HG03175 (cell line): ENCODE data around the gene B4GALT6.
A peak's percentile ranks its signal among the peaks of the same experiment; 100 is the strongest.

Source experiments
- ATAC-seq: cut with Tn5 transposase; IDR thresholded peaks from one replicate; pipeline ENCODE4 v1.9.1; 2021; ENCODE audit warnings: mild to moderate bottlenecking, moderate library complexity; ENCODE audit not compliant: unreplicated experiment

Gene B4GALT6

DNA sequence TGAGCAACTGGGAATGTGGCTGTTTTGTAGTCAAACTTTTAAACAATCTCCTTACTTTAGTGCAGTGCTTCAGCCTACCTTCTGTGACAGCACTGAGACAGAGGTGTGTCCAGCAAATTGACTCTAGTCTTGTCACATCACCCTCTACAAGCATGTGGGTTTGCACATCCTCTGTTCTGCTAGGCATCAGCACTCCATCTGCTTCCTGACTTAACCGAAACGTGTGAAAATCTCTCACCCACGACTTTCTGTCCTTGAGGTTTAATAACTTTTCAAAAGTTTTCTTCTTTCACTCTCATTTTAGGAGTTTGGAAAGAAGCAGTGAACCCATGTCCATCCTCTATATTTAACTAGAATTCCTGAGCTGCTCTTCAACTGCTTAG is 50.1 kb downstream of the B4GALT6 start:
- peak; percentile 98 for ATAC-seq

- ATAC-seq = peak; percentile 10
Measured at GRCh38 chr18:31633392-31634330, 50.7 kb downstream of the B4GALT6 start.

DNA sequence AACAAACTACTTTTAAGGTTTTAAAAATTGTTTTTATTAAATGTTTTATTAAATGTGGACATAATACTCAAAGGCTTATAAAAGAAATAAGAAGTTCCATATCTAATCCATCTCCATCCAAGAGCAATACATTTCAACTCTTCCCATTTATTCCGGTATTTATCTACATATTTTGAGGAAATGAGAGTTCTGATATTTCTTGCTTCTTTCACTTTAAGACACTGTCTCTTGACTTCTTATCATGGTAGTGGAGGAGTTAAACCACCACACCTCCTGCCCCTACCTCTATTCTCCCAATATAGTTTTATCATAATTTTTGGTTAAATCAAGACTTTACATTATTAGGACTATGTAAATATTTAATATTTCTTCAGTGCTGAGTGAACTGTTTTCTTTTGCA is 52.0 kb downstream of the B4GALT6 start:
- ATAC-seq = no peak

DNA sequence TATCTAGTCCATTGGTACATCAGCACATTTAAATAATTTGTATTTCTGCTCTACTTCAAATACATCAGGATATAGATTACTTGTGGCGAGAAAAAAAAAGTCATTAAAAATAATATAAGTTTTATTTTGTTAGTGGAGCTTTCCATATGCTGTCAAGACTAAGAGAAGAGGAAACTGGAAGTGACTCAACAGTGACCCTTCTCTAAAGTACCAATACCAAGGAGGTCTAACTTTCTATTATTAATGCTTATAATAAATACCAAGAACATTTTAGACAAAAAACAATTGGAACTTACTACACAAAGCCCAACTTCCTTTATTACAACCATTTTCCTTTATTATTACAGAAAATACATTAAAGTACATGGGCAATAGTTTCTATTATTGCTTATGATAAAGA is 52.9 kb downstream of the B4GALT6 start:
- ATAC-seq = no peak

- ATAC-seq = no peak
Measured at GRCh38 chr18:31630549-31630948, 53.8 kb downstream of the B4GALT6 start.

DNA sequence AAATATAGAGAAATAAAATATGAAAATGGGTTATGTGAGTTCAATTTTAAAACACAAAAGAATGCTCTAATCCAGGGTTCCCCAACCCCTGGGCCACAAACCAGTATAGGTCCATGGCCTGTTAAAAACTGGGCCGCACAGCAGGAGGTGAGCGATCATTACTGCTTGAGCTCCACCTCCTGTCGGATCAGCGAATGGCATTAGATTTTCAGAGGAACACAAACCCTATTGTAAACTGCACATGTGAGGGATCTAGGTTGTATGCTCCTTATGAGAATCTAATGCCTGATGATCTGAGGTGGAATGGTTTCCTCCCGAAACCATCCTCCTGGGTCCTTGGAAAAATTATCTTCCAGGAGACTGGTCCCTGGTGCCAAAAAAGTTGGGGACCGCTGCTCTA is 58.0 kb downstream of the B4GALT6 start:
- no peak for ATAC-seq

- no peak for ATAC-seq
Measured at GRCh38 chr18:31624892-31625640, 59.3 kb downstream of the B4GALT6 start.

GRCh38 chr18:31619291-31619690 is 65.1 kb downstream of the B4GALT6 start:
- ATAC-seq = no peak

DNA sequence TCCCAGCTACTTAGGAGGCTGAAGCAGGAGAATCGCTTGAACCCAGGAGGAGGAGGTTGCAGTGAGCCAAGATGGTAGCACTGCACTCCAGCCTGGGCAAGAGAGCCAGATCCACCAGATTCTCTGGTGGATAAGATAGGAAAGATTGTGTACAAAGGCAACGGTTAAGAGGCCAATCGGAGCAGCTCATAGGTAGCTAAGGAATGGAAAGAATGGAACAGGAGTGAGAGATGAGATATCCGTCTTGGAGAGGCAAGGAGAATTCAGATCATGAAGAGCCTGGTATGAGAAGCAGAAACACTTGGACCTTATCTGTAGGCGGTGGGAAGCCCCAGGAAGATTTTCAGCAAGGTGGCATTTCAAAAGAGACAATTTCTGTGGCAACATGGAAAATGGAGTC is 65.6 kb downstream of the B4GALT6 start:
- no peak for ATAC-seq

DNA sequence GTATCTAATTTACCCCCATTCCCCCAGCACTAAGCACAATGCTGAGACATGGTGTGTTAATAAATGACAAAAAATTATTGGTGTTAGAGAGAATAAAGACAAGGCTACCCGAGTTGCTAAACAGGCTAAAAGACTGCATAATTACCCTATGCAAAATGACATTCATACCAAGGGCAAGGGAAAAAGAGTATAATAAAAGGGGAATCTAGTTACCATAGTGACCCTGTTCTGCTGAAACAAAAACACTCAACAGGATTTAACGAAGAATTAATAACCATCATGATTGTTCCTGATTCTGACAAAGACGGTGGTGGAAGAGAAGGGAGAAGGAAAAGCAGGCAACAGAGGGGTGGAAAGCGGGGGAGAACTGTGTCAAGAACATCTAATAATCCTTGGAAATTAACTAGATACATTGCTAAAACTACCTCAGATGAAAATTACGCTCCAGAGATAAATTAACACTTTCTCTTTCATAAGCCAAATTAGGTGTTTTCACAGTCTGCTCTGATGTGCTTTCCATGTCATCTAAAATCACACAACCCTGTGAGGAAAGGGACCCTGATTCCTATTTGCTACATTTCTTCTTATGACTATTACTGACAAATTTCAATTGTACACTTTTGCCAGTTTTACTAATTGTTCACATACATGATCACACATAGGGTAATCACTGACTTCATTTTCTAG is 67.2 kb downstream of the B4GALT6 start:
- ATAC-seq = peak; percentile 55

GRCh38 chr18:31616586-31616985 is 67.8 kb downstream of the B4GALT6 start:
- ATAC-seq = no peak

GRCh38 chr18:31614044-31614443 is 70.3 kb downstream of the B4GALT6 start:
- ATAC-seq = no peak

DNA sequence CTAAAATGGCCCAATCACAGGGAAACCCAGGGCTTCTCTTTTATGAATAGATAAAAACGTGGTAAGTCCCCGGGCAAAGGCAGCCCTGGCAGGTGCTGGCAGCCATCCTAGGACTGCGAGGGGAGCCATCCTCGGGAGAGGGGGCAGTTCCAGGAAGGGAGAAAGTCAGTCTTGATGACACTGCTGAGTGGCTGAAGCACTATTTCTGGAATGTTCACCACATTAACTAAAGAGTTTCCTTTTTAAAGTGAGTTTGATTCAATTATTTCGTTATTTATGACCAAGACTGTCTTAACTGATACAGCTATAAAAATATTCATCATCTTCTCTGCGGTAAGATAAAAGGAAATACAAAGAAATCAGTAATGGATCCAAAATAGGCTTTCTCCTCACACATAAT is 72.3 kb downstream of the B4GALT6 start:
- ATAC-seq = no peak

DNA sequence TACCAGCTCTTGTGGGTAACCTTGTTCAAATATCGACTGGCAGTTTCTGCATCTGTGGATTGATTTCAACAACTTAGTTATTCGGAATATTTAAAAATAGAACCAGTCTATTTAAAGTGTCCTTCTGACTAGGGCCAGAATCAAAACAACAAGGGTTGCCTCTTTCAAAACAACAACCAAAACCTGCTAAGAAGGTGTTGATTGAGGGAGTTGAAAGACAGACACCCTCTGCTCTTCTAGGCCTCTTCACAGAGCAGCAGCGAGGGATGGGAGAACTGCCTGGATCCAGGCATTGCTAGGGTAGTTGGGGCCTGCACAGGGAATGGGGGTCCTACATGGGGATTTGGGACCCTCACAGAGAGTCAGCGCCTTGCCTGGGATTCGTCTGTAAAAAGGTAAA is 72.9 kb downstream of the B4GALT6 start:
- no peak for ATAC-seq

GRCh38 chr18:31610286-31611205 is 73.8 kb downstream of the B4GALT6 start:
- ATAC-seq = peak; percentile 48

DNA sequence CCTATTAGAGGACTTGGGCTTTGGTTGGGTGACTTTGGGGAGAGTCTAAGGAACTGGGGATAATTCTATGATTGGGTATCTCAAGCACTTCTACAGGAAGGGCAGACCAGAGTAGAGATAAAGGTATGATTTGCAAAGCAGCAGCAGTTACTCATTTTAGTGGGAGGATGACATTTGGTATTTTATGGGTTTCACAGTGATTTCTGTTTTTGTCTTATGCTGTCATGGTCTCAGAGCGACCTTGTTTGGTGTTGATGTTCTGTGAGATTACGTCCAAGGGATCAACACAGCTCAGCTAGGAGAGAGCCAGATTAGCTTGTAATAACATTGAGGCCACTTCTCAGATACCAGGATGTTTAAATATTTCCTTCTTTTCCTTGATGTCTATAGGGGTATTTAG is 74.5 kb downstream of the B4GALT6 start:
- ATAC-seq = no peak

DNA sequence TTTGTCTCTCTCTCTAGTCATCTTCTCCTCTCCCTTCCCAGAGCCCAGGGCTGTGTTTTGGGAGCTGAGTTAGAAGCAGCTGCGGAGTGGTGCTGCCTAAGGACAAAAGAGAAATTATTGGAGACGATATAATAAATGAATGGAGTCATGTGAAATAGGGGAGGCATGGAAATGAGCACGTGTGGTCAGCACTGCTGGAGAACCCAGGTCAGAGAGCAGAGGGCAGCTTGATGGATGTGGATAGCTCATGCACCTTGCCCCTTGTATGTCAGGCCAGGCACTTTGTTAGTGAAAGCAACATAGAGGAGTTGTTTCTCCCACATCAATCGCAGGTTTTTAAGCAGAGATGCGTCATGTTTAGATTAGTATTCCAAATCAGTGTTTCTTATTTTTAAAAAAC is 77.0 kb downstream of the B4GALT6 start:
- ATAC-seq = no peak

DNA sequence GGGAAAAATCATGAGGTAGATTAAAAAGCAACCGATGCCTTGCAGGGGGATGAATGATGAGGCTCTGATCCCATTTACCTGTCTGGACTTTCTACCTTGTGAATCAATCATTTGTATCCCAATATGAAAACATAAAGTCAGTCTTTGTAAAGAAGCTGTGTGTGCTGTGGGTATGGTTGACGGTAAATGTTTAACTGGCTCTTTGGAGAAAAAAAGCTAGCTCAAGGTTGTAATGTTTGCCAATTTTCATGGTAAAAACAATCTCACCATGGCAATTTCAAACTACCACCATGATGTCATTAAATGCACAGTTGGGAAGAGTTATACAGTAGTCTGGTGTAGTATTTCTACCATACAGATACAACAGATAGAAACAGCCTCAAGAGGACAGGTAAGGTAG is 78.1 kb downstream of the B4GALT6 start:
- no peak for ATAC-seq

- ATAC-seq = no peak
Measured at GRCh38 chr18:31603315-31603714, 81.1 kb downstream of the B4GALT6 start.

GRCh38 chr18:31598021-31598805 is 86.2 kb downstream of the B4GALT6 start:
- ATAC-seq = no peak
